ENCODE data around the gene CPLX1. TPM values are rescaled to one million over a fixed set of nuclear protein-coding genes. Genes with fewer than 3 reads are reported as not detected.

CPLX1 gene
- total RNA-seq, 1 donor: not detected

DNA sequence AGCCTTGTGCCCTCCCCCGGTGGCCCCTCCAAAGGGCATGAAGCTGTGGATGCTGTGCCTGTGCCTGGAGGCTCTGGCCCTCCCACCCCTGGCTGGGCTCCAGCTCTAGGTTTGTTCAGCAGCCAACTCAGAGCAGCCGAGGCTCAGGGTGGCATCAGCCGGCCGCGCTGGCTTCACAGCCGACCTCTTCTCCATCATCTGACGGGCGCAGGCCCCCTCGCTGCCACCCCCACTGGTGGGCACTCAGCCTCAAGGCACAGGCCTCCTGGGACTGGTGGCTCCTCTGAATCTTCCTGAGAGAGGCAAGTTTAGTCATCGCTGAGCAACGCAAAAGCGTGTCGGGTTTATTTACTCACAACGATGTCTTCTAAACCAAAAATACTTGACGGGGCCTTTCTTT, 74.3 kb downstream of the CPLX1 start:
- DNase-seq (ENCODE audit: low read depth): no peak
- no peak for TF ChIP-seq CTCF (IDR thresholded peaks at IDR 0.05; ENCODE audit: insufficient read depth, low read depth, low read length)
- H3K4me3 ChIP-seq (ENCODE audit: low read depth, low read length): no peak overlapping the region

DNA sequence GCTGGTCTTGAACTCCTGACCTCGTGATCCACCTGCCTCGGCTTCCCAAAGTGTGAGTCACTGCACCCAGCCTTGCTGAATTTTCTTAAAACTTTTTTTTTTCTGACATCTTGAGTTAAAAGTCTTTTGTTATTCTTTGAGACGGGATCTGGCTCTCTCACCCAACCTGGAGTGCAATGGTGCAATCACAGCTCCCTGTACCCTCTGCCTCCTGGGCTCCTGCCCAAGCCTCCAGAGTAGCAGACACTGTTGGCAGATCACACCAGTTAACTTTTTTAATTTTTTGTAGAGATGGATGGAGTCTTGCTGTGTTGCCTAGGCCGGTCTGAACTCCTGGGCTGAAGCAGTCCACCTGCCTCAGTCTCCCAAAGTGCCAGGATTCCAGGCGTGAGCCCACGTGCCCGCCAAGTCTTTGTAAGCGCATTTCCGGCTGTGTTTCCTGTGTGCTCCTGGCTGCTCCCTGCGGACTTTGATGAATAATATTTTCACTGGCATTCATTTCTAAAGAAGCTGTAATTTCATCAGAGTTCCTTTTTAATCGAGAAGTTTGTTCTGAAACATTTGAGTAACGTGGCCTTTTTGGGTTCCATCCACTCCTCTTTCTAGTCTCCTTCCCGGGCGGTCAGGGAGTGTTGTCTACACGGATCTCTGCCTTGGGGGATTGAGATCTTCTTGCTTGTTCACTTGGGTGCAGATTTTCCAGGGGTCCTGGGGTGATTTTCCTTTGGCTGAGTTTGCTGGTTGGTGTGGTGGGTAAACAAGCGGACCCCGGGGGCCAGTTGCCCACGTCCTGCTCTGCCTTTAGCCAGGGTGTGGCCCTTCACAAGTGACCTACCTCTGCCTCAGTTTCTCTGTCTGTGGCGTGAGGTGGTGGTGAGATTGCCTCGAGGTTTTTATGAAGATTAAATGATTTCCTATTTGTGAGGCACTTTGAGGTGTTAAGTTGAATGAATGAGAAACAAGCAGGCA, 75.9 kb downstream of the CPLX1 start:
- DNase-seq (ENCODE audit: low read depth): no peak
- H3K4me3 ChIP-seq (ENCODE audit: low read depth, low read length): no peak overlapping the region
- TF ChIP-seq CTCF (IDR thresholded peaks at IDR 0.05; ENCODE audit: insufficient read depth, low read depth, low read length): no peak

- no peak for DNase-seq (ENCODE audit: low read depth)
- no peak for TF ChIP-seq CTCF (IDR thresholded peaks at IDR 0.05; ENCODE audit: insufficient read depth, low read depth, low read length)
- H3K4me3 ChIP-seq (ENCODE audit: low read depth, low read length): no peak overlapping the region
These were observed 77.5 kb downstream of the CPLX1 start for GRCh38 chr4:748461-748860.

DNA sequence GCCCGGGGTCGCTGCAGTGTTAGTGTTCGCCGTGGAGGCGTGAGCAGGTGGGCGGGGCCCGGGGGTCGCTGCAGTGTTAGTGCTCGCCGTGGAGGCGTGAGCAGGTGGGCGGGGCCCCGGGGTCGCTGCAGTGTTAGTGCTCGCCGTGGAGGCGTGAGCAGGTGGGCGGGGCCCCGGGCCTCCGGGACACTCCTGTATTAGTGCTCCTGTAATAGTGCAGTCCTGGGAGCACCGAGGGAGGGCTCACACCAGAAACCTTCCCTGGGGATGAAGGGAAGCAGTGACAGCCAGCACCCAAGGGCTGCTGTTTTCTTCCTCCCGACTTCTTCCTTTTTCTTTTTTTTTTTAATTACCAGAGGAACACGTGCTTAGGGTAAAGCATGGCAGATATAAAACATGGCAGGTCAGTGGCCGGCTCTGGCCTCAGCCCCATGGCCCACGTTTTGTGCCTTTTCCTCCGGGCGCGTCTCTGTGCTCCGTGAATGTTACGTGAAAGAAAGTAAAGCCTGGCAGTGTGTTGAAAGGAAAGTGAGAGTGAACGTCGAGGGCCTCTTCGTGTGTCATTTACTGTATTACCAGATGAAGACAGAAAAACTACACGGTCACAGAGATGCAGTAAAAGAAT, 78.3 kb downstream of the CPLX1 start:
- DNase-seq (ENCODE audit: low read depth): no peak
- no peak for TF ChIP-seq CTCF (IDR thresholded peaks at IDR 0.05; ENCODE audit: insufficient read depth, low read depth, low read length)

DNA sequence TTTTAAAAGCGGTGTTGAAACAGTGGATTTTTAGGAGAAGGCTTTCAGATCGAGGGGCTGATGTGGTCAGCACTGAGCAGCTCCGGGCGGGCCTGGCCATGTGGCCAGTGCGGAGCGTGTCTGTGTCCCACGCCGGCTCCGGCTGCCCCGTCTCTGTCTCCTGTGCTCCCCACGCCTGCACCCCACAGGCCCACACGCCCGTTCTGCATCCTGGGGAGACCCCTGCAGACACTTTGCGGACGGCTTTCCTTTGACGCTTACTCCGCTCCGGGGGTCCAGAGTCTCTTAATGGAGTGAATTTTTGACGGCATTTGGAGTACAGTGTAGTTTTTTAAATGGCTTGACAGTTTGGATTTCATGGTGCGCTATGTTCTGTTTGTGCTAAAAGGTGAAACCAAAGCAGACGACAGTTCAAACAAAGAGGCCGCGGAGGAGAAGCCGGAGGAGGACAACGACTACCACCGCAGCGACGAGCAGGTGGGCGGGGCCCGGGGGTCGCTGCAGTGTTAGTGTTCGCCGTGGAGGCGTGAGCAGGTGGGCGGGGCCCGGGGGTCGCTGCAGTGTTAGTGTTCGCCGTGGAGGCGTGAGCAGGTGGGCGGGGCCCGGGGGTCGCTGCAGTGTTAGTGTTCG, 81.6 kb downstream of the CPLX1 start:
- no peak for DNase-seq (ENCODE audit: low read depth)
- no peak for TF ChIP-seq CTCF (IDR thresholded peaks at IDR 0.05; ENCODE audit: insufficient read depth, low read depth, low read length)
- no peak overlapping the region for H3K4me3 ChIP-seq (ENCODE audit: low read depth, low read length)

More for the DNA sequence above, 78.3 kb downstream of the CPLX1 start:
- H3K4me3 ChIP-seq (ENCODE audit: low read depth, low read length): no peak overlapping the region

GRCh38 chr4:743463-744211, 82.3 kb downstream of the CPLX1 start:
- no peak for TF ChIP-seq CTCF (IDR thresholded peaks at IDR 0.05; ENCODE audit: insufficient read depth, low read depth, low read length)
- H3K4me3 ChIP-seq (ENCODE audit: low read depth, low read length): no peak overlapping the region
- peak; percentile 60 for DNase-seq (ENCODE audit: low read depth)
